ENCODE results near the gene ALK. TPM values are rescaled to one million over a fixed set of nuclear protein-coding genes. Genes with fewer than 3 reads are reported as not detected.

Gene ALK
- total RNA-seq, 2 donors from 2014 or later = 0.16 to 0.26 TPM

DNA sequence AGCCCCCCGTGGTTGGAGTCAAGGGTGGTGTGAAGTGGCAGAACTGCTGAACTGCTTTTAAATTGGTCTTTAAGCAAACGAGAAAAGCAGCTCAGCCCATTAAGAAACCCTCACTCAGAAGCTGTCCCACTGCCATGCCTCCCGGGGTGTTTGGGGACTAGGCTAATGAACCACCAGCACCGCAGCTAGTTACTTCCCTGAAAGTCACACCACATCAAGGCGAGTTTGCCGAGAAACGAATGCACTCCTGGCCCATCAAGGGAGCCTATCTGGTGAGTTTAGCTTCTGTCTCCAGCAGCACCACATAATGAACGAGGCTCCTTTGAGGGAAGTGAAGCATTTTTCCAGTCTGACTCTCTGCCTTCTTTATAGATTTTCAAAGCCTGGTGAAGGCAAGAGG is 14.6 kb upstream of the ALK start:
- DNase-seq (ENCODE audit: low spot score) = no peak
- Histone ChIP-seq H3K27me3 (no peaks in the 10 kb centered on the region), H3K4me1 (no peaks in the 10 kb centered on the region), H3K9me3 (no peaks in the 10 kb centered on the region), H3K27ac (no peak overlapping the region), H3K4me3 (no peak overlapping the region), H3K36me3 (no peaks in the 10 kb centered on the region)
- TF ChIP-seq, protein P1, sequence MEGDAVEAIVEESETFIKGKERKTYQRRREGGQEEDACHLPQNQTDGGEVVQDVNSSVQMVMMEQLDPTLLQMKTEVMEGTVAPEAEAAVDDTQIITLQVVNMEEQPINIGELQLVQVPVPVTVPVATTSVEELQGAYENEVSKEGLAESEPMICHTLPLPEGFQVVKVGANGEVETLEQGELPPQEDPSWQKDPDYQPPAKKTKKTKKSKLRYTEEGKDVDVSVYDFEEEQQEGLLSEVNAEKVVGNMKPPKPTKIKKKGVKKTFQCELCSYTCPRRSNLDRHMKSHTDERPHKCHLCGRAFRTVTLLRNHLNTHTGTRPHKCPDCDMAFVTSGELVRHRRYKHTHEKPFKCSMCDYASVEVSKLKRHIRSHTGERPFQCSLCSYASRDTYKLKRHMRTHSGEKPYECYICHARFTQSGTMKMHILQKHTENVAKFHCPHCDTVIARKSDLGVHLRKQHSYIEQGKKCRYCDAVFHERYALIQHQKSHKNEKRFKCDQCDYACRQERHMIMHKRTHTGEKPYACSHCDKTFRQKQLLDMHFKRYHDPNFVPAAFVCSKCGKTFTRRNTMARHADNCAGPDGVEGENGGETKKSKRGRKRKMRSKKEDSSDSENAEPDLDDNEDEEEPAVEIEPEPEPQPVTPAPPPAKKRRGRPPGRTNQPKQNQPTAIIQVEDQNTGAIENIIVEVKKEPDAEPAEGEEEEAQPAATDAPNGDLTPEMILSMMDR (IDR thresholded peaks at IDR 0.05) = no peak

DNA sequence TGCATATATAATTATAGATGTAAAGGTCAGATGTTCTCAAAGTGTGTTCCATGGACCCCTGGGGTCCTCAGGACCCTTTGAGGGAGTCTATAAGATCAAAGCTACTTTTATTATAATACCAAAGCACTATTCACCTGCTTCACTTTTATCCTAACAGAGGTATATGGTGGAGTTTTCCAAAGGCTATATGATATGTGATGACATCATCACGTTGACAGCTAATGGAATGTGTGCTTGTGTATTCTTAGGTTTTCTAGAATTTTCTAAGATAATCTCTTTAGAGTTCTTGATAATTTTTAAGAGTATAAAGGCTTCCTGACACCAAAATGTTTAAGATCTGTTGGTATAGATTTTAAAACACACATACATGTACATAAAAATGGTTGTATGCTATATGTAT is 10.4 kb upstream of the ALK start:
- Histone ChIP-seq H3K9me3 (no peaks in the 10 kb centered on the region), H3K36me3 (no peaks in the 10 kb centered on the region), H3K4me1 (no peaks in the 10 kb centered on the region), H3K4me3 (no peak overlapping the region), H3K27me3 (no peaks in the 10 kb centered on the region), H3K27ac (no peak overlapping the region)
- TF ChIP-seq, protein P1 (IDR thresholded peaks at IDR 0.05) = no peak
- no peak for DNase-seq (ENCODE audit: low spot score)

DNA sequence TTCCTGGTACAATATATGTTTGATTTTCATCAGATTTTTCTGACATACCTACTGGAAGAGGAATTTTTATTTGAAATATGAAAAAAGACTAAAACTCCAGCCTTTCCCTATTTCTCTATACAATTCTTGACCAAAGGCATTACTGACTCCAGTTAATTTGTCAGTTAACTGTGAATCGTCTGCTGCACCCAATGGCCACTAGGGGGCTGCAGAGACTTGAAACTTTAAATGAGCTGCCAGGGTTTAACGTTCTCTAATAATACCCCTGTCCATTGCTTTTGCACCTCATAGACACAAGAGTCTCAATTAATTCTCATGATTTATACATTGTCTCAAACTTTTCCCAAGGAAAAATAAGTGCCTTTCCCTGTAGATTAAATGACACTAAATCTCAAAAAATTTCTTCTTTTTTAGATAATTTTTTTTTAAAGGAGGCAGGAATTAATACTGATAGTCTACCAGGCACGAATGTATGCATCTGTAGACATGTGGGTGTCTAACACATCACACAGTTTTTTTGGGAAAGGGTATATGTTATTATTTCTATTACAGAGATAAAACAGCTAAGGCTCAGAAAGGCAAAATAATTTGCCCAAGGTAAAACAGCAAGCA is 1.8 kb upstream of the ALK start:
- TF ChIP-seq, protein P1 (IDR thresholded peaks at IDR 0.05) = peak; percentile 75 to 92
- Histone ChIP-seq H3K9me3 (no peaks in the 10 kb centered on the region), H3K27me3 (peaks cover 3% of the 10 kb centered on the region in 2 donors), H3K27ac (no peak overlapping the region), H3K4me3 (no peak overlapping the region), H3K4me1 (peaks cover 0 to 28% of the 10 kb centered on the region in 2 donors), H3K36me3 (no peaks in the 10 kb centered on the region)
- peak; percentile 67 for DNase-seq (ENCODE audit: low spot score)

DNA sequence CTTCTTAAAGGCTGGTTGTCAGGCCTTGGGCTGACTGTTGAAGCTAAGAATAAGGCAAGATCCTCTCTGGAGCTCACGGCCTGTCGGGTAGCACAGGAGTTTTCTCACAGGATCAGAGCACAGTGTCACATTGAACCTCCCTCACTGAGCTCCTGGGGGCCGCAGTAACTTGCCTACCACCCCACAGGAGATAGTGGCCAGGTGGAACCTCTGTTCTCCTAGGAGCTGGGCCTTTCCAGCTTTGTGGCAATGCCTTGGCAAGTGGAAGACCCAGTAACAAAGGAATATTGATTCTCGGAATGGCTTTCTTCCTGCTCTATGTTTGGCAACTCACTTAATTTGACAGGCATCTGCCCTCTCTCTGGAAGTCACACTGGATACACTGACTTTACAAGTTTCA is 1.2 kb upstream of the ALK start:
- H3K9me3 ChIP-seq = no peaks in the 10 kb centered on the region
- TF ChIP-seq, protein P1 (IDR thresholded peaks at IDR 0.05) = no peak
- DNase-seq (ENCODE audit: low spot score) = no peak

DNA sequence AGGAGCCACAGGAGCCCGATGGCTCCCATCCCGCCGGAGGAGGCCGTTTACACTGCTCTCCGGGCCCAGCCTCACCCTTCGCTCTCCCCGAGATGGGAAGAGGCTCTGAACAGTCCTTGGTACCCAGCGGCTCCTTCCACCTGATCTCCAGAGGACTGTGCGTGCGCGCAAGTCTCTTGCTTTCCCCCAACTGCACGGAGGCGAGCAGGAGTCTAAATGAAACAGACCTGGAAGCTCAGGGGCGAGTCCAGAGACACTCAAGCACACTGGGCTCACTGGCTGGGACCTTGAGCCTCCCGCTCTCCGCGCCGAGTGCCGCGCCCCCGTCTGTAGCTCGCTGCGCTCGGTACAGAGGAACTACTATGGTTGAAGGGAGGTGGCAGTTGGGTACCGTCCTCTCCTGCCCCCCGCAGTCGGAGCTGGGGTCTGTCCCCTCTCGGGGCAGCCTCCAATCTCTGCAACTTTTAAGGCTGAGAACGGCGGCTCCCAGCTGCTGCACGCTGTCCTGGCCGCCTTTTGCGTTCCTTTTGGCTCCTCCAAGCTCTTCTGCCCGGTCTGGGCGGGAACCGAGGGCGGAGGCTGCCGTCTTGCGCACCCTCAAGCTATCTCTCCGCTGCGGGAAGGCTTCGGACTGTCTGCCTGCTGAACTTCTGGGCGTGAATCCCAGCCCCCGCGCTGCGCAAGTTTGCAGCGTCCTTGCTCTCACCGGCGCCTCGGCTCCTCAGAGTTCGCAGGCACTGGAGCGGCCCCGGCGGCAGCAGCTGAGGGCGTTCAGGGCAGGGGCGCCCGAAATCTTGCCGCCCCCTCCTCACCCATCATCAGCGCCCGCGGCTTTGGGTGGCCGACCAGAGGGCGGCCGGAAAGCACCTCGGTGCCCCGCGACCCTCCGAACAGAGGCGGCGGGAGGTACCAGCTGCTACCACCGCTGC is 491 bp downstream of the ALK start:
- Histone ChIP-seq H3K36me3 (no peaks in the 10 kb centered on the region), H3K27ac (no peak overlapping the region), H3K27me3 (peaks cover 3 to 13% of the 10 kb centered on the region in 2 donors), H3K4me3 (peak overlapping the region; percentile 7 to 49), H3K4me1 (peaks cover 0 to 28% of the 10 kb centered on the region in 2 donors), H3K9me3 (no peaks in the 10 kb centered on the region)
- TF ChIP-seq, protein P1 (IDR thresholded peaks at IDR 0.05) = no peak
- DNase-seq (ENCODE audit: low spot score) = no peak

More for the DNA sequence above, 1.2 kb upstream of the ALK start:
- H3K4me3 ChIP-seq = no peak overlapping the region
- H3K27me3 ChIP-seq = peaks cover 3 to 9% of the 10 kb centered on the region in 2 donors
- H3K27ac ChIP-seq = no peak overlapping the region
- peaks cover 0 to 28% of the 10 kb centered on the region in 2 donors for H3K4me1 ChIP-seq
- no peaks in the 10 kb centered on the region for H3K36me3 ChIP-seq

Data from right atrium auricular region (tissue), 2 donors.